ENCODE results near the gene PARVA.

GRCh38 chr11:12395333-12395732 lies 18.0 kb downstream of the PARVA start:
- TF ChIP-seq ARNTL (CRISPR knock-in tag; IDR thresholded peaks at IDR 0.05; ENCODE audit: borderline replicate concordance, low read depth), result no peak
- no peak for TF ChIP-seq ZNF8 (CRISPR knock-in tag; IDR thresholded peaks at IDR 0.05)
- TF ChIP-seq, protein P1, sequence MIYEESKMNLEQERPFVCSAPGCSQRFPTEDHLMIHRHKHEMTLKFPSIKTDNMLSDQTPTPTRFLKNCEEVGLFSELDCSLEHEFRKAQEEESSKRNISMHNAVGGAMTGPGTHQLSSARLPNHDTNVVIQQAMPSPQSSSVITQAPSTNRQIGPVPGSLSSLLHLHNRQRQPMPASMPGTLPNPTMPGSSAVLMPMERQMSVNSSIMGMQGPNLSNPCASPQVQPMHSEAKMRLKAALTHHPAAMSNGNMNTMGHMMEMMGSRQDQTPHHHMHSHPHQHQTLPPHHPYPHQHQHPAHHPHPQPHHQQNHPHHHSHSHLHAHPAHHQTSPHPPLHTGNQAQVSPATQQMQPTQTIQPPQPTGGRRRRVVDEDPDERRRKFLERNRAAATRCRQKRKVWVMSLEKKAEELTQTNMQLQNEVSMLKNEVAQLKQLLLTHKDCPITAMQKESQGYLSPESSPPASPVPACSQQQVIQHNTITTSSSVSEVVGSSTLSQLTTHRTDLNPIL (CRISPR knock-in tag; IDR thresholded peaks at IDR 0.05; ENCODE audit: low read depth), result no peak
- TF ChIP-seq SNAI2 (CRISPR knock-in tag; IDR thresholded peaks at IDR 0.05), result no peak
- TF ChIP-seq GLIS3 (CRISPR knock-in tag; IDR thresholded peaks at IDR 0.05), result no peak
- TF ChIP-seq, protein P2, sequence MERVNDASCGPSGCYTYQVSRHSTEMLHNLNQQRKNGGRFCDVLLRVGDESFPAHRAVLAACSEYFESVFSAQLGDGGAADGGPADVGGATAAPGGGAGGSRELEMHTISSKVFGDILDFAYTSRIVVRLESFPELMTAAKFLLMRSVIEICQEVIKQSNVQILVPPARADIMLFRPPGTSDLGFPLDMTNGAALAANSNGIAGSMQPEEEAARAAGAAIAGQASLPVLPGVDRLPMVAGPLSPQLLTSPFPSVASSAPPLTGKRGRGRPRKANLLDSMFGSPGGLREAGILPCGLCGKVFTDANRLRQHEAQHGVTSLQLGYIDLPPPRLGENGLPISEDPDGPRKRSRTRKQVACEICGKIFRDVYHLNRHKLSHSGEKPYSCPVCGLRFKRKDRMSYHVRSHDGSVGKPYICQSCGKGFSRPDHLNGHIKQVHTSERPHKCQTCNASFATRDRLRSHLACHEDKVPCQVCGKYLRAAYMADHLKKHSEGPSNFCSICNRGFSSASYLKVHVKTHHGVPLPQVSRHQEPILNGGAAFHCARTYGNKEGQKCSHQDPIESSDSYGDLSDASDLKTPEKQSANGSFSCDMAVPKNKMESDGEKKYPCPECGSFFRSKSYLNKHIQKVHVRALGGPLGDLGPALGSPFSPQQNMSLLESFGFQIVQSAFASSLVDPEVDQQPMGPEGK (CRISPR knock-in tag; IDR thresholded peaks at IDR 0.05; ENCODE audit: borderline replicate concordance), result no peak
- no peak for TF ChIP-seq ZFP3 (CRISPR knock-in tag; IDR thresholded peaks at IDR 0.05)
- TF ChIP-seq ESRRG (CRISPR knock-in tag; IDR thresholded peaks at IDR 0.05), result no peak
- no peak for TF ChIP-seq OSR1 (CRISPR knock-in tag; IDR thresholded peaks at IDR 0.05)
- TF ChIP-seq, protein P3, sequence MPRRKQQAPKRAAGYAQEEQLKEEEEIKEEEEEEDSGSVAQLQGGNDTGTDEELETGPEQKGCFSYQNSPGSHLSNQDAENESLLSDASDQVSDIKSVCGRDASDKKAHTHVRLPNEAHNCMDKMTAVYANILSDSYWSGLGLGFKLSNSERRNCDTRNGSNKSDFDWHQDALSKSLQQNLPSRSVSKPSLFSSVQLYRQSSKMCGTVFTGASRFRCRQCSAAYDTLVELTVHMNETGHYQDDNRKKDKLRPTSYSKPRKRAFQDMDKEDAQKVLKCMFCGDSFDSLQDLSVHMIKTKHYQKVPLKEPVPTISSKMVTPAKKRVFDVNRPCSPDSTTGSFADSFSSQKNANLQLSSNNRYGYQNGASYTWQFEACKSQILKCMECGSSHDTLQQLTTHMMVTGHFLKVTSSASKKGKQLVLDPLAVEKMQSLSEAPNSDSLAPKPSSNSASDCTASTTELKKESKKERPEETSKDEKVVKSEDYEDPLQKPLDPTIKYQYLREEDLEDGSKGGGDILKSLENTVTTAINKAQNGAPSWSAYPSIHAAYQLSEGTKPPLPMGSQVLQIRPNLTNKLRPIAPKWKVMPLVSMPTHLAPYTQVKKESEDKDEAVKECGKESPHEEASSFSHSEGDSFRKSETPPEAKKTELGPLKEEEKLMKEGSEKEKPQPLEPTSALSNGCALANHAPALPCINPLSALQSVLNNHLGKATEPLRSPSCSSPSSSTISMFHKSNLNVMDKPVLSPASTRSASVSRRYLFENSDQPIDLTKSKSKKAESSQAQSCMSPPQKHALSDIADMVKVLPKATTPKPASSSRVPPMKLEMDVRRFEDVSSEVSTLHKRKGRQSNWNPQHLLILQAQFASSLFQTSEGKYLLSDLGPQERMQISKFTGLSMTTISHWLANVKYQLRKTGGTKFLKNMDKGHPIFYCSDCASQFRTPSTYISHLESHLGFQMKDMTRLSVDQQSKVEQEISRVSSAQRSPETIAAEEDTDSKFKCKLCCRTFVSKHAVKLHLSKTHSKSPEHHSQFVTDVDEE (CRISPR knock-in tag; IDR thresholded peaks at IDR 0.05), result no peak
- TF ChIP-seq ISL1 (CRISPR knock-in tag; IDR thresholded peaks at IDR 0.05), result no peak
- TF ChIP-seq RARB (CRISPR knock-in tag; IDR thresholded peaks at IDR 0.05), result no peak
- no peak for TF ChIP-seq PPARA (CRISPR knock-in tag; IDR thresholded peaks at IDR 0.05; ENCODE audit: borderline replicate concordance)
- TF ChIP-seq BACH2 (CRISPR knock-in tag; IDR thresholded peaks at IDR 0.05; ENCODE audit: borderline replicate concordance), result no peak
